MCF 10A (cell line): ENCODE measurements around the gene PFDN5. TPM values are rescaled to one million over a fixed set of nuclear protein-coding genes. Genes with fewer than 3 reads are reported as not detected.
"Not testable (repeated sequence)": the region's sequence is repeated elsewhere in the genome, so short reads cannot be mapped to it uniquely, and the experiment has no call there.

Source experiments
- BruUV-seq: library from RNA; stranded (reverse); fragments of 400-500 nt; replicated peaks from 2 replicates; lab custom pipeline; 2021; lab: Mats Ljungman, UMichigan
- CTCF ChIA-PET: fragments of 300-600 bp; sonication (Branson Sonifier 250); formaldehyde crosslinking; extraction: SDS; loops from one replicate; lab custom pipeline; 2021; ENCODE audit warnings: antibody characterized with exemption, inconsistent platforms; lab: Yijun Ruan, JAX
- POLR2A ChIA-PET: fragments of 300-600, 350-650 bp; sonication (Branson Sonifier 250); formaldehyde crosslinking; extraction: SDS; loops from one replicate; lab custom pipeline; 2020; ENCODE audit warnings: antibody characterized with exemption, inconsistent platforms; lab: Yijun Ruan, JAX
- DNase-seq: peaks from one replicate; pipeline ENCODE4 v3.0.0-alpha.2; 2018; ENCODE audit not compliant: unreplicated experiment
- H3K27ac Mint-ChIP-seq: one replicate; pipeline ENCODE4 v1.8.0; 2022; ENCODE audit warnings: mild to moderate bottlenecking, low read depth, mixed read lengths; ENCODE audit not compliant: unreplicated experiment
- H3K27me3 Mint-ChIP-seq: one replicate; pipeline ENCODE4 v1.8.0; 2022; ENCODE audit warnings: mixed read lengths; ENCODE audit not compliant: insufficient read depth, unreplicated experiment
- H3K36me3 Mint-ChIP-seq: one replicate; pipeline ENCODE4 v1.8.0; 2022; ENCODE audit warnings: mild to moderate bottlenecking, moderate library complexity, mixed read lengths; ENCODE audit not compliant: insufficient read depth, unreplicated experiment
- H3K4me1 Mint-ChIP-seq: one replicate; pipeline ENCODE4 v1.8.0; 2022; ENCODE audit warnings: mixed read lengths; ENCODE audit not compliant: insufficient read depth, unreplicated experiment
- H3K4me3 Mint-ChIP-seq: one replicate; pipeline ENCODE4 v1.8.0; 2022; ENCODE audit warnings: mild to moderate bottlenecking, moderate library complexity, mixed read lengths; ENCODE audit not compliant: unreplicated experiment
- H3K9me3 Mint-ChIP-seq: one replicate; pipeline ENCODE4 v1.8.0; 2022; ENCODE audit warnings: mixed read lengths; ENCODE audit not compliant: unreplicated experiment
- intact Hi-C: fragments of 100-400 bp; cut with micrococcal nuclease; formaldehyde crosslinking; loops from 2 replicates; pipeline ENCODE4 v1.14.1; 2022
- total RNA-seq: library from RNA; stranded (reverse); gene quantifications from 2 replicates; pipeline ENCODE4 v1.2.3, GENCODE V29; 2022
- TF ChIP-seq, protein P1 (sequence below): fragments of 200-600 bp; IDR thresholded peaks from one replicate; pipeline ENCODE4 v1.8.0; 2022; ENCODE audit warnings: antibody characterized with exemption, mild to moderate bottlenecking; ENCODE audit not compliant: unreplicated experiment

The PFDN5 gene
- total RNA-seq, 1 experiment from 2014 or later, result 205 TPM

DNA sequence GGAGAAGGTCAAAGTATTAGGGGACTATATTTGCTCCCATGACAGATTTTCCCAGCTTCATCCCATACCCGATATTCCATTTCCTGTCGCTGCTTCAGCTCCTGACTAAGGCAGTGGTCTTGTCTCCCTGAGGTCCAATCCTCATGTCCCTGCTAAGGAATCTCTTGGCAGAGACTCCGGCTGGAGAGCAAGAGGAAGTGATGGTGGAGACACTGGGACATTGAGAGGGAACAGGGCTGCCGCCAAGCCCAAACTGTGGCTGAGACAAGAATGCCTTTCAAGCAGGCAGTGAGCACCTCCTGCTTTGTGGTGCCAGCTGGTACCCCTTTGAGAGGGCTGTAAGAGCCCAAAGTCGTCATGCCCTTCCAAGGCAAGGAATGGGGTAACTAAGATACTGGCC lies 35.3 kb downstream of the PFDN5 start:
- POLR2A ChIA-PET, result interaction anchor here (0.7 to 1.3 kb wide), 2 partner anchors 10 to 97 kb away, joined by 3 to 5 read pairs; partner anchors contain the start of gene AAAS
- CTCF ChIA-PET, result interaction anchor here (0.8 to 6.0 kb wide), 5 partner anchors 9 to 91 kb away, joined by 3 to 63 read pairs (median 13); partner anchors contain the start of gene AAAS
- BruUV-seq, result no TSS peak
- Mint-ChIP-seq H3K4me1 (no peaks in the 10 kb centered on the region), H3K4me3 (no peak overlapping the region), H3K27ac (no peak overlapping the region), H3K9me3 (no peaks in the 10 kb centered on the region), H3K36me3 (peaks cover 7% of the 10 kb centered on the region), H3K27me3 (peaks cover 13% of the 10 kb centered on the region)
- TF ChIP-seq, protein P1, sequence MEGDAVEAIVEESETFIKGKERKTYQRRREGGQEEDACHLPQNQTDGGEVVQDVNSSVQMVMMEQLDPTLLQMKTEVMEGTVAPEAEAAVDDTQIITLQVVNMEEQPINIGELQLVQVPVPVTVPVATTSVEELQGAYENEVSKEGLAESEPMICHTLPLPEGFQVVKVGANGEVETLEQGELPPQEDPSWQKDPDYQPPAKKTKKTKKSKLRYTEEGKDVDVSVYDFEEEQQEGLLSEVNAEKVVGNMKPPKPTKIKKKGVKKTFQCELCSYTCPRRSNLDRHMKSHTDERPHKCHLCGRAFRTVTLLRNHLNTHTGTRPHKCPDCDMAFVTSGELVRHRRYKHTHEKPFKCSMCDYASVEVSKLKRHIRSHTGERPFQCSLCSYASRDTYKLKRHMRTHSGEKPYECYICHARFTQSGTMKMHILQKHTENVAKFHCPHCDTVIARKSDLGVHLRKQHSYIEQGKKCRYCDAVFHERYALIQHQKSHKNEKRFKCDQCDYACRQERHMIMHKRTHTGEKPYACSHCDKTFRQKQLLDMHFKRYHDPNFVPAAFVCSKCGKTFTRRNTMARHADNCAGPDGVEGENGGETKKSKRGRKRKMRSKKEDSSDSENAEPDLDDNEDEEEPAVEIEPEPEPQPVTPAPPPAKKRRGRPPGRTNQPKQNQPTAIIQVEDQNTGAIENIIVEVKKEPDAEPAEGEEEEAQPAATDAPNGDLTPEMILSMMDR, result no peak
- intact Hi-C loops, result no loop called here
- no peak for DNase-seq

DNA sequence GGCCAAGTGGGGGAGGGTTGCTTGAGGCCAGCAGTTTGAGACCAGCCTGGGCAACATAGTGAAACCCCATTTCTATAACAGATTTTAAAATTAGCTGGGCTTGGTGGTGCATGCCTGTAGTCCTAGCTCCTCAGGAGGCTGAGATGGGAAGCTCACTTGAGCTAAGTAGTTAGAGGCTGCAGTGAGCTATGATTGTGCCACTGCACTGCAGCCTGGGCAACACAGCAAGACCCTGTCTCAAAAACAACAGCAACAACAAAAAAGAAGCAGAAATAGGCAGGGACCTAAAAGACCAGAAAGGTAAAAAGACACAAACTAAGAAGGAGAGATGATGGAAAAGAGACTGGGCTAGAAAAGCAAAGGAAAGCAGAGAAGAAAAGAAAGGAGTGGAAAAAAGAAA lies 37.0 kb downstream of the PFDN5 start:
- DNase-seq, H3K27ac Mint-ChIP-seq, H3K4me3 Mint-ChIP-seq, H3K9me3 Mint-ChIP-seq, H3K36me3 Mint-ChIP-seq, intact Hi-C loops, BruUV-seq, H3K4me1 Mint-ChIP-seq: not testable (repeated sequence)
- ChIA-PET CTCF (interaction anchor here (0.7 to 1.9 kb wide), 6 partner anchors 8 to 181 kb away, joined by 3 to 7 read pairs (median 4); no protein-coding TSS in a partner anchor), POLR2A (interaction anchor here (0.7 to 1.1 kb wide), 4 partner anchors 9 to 109 kb away, joined by 3 to 4 read pairs (median 3); partner anchors contain the start of genes AAAS and PRR13)
- H3K27me3 Mint-ChIP-seq, result peaks cover 26% of the 10 kb centered on the region

DNA sequence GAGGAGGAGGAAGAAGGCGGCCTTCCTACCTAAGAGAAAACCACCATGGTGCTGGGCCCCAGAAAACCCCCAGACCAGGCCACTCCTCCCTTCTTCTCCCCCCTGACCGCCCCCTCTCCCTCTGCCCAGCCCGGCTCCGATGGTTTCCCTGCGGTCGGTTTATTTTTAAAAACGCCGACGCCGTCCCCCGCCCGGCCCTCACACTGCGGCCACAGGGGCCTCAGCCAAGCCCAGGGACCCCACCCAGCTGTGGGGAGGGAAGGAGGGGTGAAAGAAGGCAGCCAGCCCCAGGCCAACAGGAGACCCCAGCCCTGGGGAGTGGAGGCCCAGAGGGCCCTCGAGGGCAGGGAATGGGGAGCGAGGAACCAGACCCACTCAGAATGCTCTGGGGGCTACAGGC lies 37.4 kb downstream of the PFDN5 start:
- no TSS peak for BruUV-seq
- Mint-ChIP-seq H3K9me3 (no peaks in the 10 kb centered on the region), H3K36me3 (peaks cover 7% of the 10 kb centered on the region), H3K27ac (no peak overlapping the region), H3K27me3 (peaks cover 30% of the 10 kb centered on the region), H3K4me1 (peaks cover 3% of the 10 kb centered on the region), H3K4me3 (no peak overlapping the region)
- TF ChIP-seq, protein P1, result no peak
- CTCF ChIA-PET, result interaction anchor here (0.6 to 1.9 kb wide), 5 partner anchors 9 to 142 kb away, joined by 3 to 7 read pairs (median 4); no protein-coding TSS in a partner anchor
- DNase-seq, result no peak
- POLR2A ChIA-PET, result interaction anchor here (0.7 to 1.1 kb wide), 3 partner anchors 9 to 109 kb away, joined by 3 to 4 read pairs (median 3); partner anchors contain the start of gene PRR13
- intact Hi-C loops, result no loop called here

DNA sequence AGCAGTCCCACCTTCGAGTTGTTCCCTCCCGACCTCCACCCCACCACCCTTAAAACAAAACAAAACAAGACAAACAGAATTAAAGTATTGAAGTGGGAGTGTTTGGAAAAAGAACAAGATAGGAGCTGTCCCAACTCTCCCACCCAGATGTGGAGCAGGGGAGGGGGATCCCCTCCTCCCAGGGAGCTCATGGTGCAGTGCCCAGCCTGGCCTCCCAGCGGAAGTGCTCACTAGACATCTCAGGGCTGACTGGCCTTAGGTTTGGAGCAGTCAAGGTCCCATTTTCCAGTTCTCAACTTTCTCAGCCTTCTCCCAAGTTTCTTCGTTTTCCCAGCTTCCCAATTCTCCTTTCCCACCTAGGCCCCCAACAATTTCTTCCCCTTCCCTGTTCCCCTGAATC lies 37.9 kb downstream of the PFDN5 start:
- Mint-ChIP-seq H3K4me3 (no peak overlapping the region), H3K4me1 (peaks cover 6% of the 10 kb centered on the region), H3K9me3 (no peaks in the 10 kb centered on the region), H3K36me3 (peaks cover 7% of the 10 kb centered on the region), H3K27me3 (peaks cover 36% of the 10 kb centered on the region), H3K27ac (no peak overlapping the region)
- POLR2A ChIA-PET, result interaction anchor here (1.1 kb wide), 1 partner anchor 11 kb away, joined by 3 read pairs; no protein-coding TSS in a partner anchor
- no TSS peak for BruUV-seq
- intact Hi-C loops, result no loop called here
- TF ChIP-seq, protein P1, result no peak
- CTCF ChIA-PET, result interaction anchor here (0.6 to 1.9 kb wide), 5 partner anchors 12 to 175 kb away, joined by 3 to 7 read pairs (median 3); no protein-coding TSS in a partner anchor
- DNase-seq, result no peak
